Stimulated activated CD8-positive, alpha-beta memory T cell treated with anti-CD3 and anti-CD28 coated beads, Interleukin-15, amount 100 ng/mL, for 24 hours (primary cell): ENCODE results near the gene SCFD2.
"Not testable (repeated sequence)": the region's sequence is repeated elsewhere in the genome, so short reads cannot be mapped to it uniquely, and the experiment has no call there.

Experiments used
- DNase-seq: peaks from one replicate; pipeline ENCODE4 v3.0.0-alpha.2; 2020; ENCODE audit warnings: low read depth

Gene SCFD2

DNA sequence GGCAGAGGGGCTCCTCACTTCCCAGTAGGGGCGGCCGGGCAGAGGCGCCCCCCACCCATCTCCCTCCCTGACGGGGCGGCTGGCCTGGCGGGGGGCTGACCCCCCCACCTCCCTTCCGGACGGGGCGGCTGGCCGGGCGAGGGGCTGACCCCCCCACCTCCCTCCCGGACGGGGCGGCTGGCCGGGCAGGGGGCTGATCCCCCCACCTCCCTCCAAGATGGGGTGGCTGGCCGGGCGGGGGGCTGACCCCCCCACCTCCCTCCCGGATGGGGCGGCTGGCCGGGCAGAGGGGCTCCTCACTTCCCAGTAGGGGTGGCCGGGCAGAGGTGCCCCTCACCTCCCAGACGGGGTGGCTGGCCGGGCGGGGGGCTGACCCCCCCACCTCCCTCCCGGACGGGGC, 128.1 kb downstream of the SCFD2 start:
- DNase-seq, result not testable (repeated sequence)

DNA sequence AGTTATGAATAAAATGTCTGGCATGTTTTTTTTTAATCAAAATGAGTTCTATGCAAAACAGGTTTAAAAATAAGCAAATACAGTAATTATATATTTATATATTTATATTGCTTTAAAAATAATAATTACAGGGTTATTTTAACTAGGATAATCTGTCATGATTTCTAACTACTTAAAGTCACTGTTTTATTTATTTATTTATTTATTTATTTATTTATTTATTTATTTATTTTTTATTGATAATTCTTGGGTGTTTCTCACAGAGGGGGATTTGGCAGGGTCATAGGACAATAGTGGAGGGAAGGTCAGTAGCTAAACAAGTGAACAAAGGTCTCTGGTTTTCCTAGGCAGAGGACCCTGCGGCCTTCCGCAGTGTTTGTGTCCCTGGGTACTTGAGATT, 129.2 kb downstream of the SCFD2 start:
- not testable (repeated sequence) for DNase-seq

DNA sequence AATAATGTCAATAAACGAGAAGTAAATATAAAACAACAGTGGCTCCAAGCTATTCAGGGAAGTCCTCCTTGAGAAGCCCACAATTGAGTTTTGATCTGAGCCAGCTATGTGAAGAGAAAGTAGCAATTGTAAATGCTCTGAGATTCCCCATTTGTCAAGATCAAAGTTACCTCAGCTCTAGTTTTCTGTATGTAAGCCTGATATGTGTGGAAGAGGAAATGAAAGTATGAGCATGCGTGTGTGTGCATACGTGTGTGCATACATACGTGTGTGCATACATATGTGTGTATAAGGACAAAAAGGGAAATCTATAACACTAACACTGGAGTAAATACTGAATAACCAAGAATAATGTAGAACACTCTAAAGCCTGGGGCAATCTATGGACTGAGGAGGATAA, 130.3 kb downstream of the SCFD2 start:
- no peak for DNase-seq

DNA sequence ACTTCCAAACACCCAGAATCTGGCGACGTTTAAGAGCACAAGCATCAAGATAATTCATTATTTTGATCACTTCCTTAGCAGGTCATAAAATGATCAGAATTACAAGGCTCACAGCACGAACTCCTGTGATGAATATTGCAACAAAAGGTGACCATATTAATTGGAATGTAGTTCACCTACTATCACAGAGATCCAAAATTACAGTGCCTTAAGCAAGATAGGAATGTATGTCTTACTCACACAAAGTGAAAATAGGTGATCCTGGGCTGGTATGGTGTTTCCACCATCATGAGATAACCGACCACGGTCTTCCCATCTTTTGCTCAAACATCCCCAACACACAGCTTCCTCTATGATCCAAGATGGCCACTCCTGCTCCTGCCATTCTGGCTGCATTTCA, 131.2 kb downstream of the SCFD2 start:
- DNase-seq, result no peak

DNA sequence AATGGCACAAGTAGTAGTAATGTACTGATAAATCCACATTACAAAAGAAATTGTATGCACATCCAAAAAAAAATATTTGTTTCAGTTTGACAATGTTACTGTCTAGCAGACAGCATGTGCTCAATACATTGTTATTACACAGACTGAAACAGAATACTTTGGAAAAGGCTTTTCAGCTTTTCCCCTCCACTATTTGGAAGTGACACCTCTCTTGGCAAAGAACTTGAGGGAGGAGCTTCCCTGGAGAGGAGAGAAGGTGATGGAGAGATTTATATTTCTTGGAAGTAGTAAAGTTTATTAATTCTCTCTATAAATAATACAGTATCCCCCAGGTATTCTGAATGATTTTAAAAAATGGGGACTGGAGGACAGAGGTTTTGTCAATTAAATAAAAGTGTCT, 131.8 kb downstream of the SCFD2 start:
- no peak for DNase-seq

DNA sequence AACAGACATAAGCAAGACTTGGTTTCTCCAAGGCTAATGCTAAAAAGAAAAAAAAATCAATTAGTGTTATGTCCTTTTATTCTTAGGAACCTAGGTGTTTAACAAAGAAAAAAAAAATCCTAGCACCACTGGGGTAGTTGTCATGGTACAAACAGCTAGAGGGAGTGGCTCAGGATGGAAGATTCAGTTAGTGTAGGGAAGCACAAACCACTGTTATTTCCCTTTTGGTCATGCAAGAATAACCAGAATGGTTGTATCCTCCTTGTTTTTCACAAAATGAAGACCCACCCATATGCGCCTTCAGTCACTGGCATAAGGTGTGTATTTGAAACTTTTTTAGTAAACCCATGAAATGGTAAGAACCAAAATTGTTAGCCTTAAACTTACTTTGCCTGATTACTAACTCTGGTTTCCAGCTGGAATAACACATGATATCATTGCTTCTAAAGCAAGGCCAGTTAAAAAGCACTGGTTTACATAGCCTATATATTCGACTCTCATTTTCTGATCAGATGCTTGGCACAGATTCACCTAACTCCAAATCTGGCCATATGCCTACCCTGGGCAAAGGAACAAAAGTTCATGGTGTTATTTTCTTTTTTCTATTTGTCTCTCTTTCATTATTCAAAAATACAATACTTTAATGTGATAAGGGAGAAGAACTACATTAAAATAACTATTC, 132.6 kb downstream of the SCFD2 start:
- no peak for DNase-seq

DNA sequence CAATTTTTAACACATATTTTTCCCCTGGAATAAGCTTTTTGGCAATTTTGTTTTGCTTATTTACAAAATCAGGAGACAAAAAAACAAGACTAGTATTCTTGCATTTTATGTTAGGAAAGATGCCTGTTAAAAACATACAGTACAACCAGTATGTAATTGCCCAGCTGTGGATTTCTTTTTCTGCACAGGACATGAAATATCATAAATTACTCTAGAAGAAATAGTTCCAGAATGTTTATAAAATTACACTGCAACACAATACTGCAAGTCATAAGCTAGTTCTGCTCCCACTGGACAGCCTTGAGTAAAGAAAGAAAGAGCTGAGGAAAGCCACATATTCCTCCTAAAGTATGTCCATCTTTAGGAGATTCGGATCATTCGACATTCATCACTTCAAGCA, 133.5 kb downstream of the SCFD2 start:
- no peak for DNase-seq

DNA sequence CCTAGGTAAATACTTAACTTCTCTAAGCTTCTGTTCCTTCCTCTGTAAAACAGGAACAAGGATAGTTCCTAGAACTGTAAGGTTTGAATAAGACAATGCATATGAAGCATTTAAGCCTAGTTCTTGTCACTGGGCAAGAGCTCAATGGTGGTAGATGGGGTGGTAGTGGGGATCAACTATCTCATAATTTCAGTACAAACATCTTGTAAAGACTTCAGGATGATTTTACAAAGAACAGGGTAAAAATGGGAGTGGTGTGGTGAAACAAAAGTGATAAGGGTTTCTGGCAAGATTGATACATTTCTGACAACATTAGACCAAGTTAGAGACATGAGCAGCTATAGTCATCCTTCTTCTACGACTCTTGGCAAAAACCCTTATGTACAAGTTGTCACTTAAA, 137.8 kb downstream of the SCFD2 start:
- no peak for DNase-seq

DNA sequence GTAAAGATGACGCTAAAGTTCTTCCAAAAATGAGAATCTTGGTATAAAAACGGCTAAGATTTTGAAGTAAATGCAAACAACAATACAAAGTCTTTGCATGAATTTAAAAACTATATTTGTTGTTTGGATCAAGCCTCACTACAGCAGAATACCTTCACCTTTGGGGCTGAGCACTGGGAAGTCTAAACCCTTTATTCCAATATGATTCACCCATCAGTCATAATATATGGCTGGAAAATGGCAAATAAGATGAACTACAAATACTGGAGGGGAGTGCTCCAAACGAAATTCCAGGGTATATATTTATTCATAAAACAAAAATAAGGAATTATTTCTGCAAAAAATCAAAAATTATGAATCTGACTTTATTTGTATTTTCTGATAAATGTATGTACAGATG, 138.4 kb downstream of the SCFD2 start:
- DNase-seq, result no peak

DNA sequence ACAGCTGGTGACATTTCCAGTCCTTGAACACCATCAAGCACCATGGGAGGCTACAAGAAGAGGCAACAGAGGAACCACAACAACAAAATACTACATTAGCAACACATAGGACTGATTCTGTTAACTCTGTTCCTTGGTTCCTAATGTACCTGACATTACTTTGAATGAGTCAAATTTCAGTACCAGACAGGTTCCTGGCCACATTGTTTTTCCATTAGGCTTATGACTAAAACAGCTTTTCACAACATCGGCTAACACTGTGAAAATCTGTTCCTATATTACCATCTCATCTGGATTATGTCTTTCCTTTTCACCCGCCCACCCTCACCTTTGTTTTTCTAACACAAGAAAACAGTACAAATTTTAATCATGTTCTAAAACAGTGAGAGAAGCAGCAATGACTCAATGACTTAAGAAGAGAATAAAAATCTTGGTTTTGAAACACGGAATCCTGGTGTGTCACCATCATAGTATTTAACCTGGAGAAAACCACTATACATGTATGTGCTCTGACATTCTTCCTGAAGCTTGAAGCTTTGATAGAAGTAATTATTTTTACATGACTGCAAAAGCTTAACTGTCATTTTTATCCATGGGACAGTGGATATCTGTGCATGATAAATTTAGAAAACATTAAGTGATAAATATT, 143.9 kb downstream of the SCFD2 start:
- no peak for DNase-seq

DNA sequence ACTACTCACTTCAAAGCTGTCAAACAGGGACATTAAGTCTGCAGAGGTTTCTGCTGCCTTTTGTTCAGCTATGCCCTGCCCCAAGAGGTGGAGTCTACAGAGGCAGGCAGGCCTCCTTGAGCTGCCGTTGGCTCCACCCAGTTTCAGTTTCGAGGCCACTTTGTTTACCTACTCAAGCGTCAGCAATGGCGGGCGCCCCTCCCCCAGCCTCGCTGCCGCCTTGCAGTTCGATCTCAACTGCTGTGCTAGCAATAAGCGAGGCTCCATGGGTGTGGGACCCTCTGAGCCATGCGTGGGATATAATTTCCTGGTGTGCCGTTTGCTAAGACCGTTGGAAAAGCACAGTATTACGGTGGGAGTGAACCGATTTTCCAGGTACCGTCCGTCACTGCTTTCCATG, 146.7 kb downstream of the SCFD2 start:
- DNase-seq, result not testable (repeated sequence)

DNA sequence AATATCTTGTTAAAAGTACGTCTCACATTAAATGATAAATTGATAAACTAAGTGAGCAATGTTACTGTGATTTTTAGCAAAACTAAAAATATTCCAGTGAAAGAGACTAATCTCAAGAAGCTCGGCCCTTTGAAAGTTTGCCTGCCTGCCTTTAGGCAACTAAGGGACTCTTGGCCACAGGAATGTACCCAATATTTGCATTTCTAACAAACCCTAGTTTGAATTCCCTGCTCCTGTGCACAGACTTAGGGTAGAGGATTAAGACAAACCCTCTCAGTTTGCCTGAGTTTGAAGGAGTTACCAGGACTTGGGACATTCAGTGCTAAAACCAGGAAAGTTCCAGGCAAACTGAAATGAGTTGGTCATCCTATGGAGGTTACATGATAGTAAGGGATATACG, 157.1 kb downstream of the SCFD2 start:
- DNase-seq, result no peak

DNA sequence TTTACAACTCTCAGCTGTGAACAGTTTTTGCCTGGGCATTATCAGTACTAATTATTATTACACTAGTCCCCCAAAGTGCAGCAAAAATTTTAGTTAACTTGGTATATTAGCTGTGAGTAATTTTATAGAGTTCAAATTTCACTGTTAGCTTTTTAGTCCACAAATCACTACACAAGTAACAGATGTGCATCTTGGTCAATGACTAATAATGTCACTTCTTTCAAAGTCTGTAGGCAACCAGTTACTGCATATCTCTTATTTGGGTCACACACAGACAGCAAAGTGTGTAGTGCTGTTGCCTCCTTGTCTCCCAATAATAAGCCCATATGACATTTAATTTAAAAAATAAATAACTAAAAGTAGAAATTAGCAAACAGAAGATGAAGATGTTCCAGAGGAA, 159.9 kb downstream of the SCFD2 start:
- no peak for DNase-seq

DNA sequence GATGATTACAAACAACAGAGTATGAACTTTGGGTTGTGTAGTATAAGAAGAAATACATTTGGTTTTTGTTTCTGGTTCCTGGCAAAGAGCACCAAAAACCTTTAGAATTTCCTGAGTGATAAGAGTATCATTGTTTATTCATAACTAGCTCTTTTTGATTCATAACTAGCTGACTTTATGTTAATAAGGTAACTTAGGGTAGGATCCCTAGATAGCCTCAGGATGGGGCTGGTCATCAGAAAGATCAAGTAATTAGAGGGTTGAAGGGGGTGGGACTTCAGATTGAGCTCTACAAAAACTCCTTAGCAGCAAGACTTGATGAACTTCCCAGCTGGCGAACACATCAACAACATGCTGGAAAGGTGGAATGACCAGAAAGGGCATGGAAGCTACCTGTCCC, 166.5 kb downstream of the SCFD2 start:
- DNase-seq, result no peak

DNA sequence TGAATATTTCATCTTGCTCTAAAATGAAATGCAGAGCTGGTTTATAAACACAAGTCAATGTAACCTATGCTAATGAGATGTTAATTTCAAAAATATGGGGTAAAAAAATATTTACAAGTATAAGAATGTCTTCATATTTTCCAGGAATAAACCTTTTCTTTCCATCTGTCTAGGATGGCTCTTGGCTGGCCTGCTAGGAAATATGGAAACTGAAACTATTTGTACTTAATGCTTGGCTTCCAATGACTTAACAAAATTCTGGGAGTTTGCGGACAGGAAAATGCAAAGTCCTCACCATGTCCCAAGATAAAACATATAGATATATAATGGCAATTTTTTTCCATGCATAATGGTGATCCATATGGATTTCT, 168.1 kb downstream of the SCFD2 start:
- no peak for DNase-seq

DNA sequence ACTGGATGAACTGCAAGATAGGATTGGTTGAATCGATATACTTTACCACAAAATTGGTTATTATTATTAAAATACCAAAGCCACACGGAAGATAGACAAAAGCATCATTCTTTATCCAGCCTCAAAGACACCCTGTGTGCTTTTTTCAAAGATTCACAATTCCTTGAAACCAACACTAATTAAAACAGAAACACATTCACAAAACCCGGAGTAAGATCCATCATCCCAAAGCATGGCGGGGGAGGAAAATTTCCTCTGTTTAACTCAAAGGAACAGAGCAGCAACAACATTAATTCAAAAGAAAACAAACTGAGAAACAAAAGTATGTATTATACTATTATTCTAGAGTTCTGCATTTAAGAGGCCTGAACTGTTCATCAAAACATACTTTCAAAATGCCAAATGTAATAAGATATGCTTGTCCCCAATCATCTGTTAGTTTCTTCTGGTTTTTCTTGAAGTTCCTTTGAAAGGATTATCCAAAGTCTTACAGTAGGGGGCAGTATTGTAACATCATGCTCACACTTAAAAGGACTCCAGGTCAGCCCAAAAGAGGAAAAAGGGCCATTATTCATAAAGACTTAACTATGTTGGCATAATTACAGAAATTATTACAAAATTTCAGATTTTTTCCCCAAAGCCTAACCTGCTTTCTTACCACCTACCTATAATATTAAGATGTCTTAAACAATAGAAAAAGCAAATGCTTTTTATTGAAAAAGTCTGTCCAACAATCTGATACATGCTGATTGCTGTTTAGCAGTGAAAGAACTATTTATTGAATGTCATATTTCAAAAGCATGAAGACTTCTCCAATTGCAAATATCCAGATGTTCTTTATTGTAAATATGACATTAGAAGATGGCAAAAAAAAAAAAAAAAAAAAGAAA, 168.7 kb downstream of the SCFD2 start:
- no peak for DNase-seq

DNA sequence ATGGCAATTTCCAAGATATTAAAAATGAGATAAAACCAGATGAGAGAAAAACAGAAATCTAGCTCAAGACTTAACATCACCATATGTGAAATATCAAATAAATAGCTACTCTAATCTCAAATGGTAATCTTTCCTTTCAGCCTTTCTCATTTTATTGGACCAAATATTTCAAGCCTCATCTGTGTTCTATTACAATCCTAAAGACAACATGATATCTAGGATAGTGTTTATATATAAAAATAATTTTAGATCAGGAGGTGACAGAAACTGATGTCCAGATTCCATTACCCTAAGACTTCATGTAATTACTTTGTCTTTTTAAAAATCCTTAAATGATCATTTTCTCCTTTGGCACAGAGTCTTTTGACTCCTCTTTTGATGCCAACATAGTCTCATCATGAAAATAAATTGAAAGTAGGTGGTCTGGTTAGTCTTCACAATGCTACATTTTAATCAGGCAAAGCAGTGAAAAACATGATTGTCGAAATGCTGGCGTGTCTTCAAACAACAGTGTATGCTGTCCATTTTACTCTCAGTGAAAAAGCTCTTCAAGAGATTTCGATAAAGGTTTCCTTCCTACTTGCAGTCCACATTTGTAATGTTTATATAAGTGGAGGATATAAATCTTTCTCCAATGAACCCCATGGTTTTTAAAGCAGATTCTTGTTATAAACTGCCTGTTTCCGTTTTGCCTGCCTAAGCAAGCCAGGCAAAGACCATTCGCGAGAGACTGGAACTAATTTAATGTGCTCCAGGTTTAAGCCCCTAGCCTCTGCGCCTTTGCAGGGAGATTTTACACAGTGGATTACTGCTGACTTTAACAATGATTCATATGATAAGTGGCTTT, 169.8 kb downstream of the SCFD2 start:
- DNase-seq, result no peak

DNA sequence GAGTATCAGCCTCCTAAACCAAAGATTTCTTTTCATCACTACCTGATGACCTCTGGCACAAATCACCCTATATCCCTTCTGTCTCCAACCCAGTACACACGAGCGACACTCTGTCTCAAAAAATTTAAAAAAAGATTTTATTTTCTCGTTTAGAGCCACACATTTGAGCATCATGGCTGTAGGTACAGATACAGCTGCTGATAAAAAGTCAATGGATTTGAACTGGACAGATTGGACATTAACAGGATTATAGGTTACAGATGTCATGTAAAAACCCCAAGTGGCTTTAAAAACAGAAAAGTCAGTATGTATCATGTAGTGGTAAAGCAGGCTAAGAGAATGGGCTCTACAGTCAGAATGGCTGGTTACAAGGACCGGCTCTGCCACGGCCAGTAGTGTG, 171.1 kb downstream of the SCFD2 start:
- no peak for DNase-seq

DNA sequence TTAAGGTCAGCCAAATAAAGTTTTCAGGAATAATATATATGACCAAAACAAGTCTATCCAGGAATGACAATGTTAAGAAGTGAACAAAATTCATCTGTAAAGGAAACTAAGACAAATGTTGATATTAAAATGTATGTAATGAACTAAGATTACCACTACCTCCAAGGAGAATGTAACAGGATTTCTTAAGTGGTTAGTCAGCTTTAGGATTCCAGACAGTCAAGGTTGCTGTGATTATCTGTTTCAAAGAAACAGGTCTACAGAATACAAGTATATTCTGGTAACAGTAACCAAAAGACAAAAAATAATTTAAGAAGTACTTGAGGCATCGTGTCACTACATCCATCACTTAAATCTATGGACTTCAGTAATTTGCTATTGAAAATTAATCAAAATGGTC, 172.8 kb downstream of the SCFD2 start:
- DNase-seq, result no peak

DNA sequence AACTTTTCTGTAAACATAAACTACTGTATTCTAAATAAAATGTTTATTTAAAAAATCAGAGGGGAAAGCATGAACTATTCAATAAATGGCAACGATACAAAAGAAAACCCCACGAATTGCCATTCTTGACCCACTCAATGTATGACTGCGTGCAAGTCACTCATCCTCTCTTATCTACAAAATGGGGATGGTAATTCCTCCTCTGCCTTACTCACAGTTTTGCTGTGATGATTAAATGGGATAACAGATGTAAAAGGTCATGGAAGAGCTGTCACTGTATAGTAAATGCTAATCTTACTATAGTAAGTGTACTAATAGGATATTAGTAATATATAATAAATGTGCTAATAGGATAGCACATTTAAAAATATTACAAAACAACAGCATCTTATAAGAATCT, 173.4 kb downstream of the SCFD2 start:
- DNase-seq, result no peak

DNA sequence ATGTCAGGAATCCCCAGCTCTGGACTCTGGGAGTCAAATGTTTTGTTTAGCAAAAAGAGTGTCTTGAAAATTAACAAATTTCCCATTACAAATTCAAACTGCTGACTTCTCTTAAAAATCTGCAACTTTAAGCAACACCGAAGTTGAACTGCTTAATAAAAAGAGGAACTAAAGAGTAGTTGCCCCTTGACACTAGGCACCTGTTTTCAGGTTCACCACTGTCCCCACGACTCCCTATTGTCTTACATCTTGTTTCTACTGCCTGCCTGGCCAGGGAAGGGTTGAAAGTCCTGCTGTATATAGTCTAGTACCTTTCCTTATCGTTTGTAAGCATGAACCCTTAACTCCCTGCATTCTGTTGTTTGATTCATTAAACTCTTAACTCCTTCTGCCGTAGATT, 173.9 kb downstream of the SCFD2 start:
- no peak for DNase-seq

DNA sequence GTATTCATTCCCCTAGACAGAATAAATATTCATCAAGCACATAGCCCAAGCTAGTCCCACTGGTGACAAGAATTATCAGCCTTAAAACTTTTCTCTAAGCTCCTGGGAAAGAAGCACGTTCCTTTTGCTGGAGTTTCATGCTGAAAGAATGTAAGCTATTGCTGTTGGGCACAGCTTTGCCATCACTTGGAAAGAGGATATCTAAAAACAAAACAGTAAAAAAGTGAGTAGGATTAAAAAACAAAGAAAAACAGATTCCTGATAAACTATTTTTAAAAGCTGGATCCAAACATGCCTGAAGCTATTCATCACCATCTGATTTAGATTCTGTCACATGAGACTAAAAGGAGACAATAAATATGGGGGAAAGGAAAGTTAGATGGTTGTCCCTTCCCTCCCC, 176.8 kb downstream of the SCFD2 start:
- no peak for DNase-seq
